GM21390 (cell line): ENCODE data around the gene OOSP3.
"Not testable (repeated sequence)": the region's sequence is repeated elsewhere in the genome, so short reads cannot be mapped to it uniquely, and the experiment has no call there.

Experiments
- ATAC-seq: cut with Tn5 transposase; IDR thresholded peaks from one replicate; pipeline ENCODE4 v1.9.1; 2021; ENCODE audit not compliant: unreplicated experiment

OOSP3 gene

GRCh38 chr11:59878575-59878974 lies at the start of gene OOSP3:
TSS of gene OOSP3 (plus strand) at chr11:59878782. CDS start at chr11:59878809, 27 bp downstream.
- no peak for ATAC-seq

- ATAC-seq, result no peak
Observed at GRCh38 chr11:59829358-59829757, 49.2 kb upstream of the OOSP3 start.

- no peak for ATAC-seq
Observed at GRCh38 chr11:59833602-59834001, 45.0 kb upstream of the OOSP3 start.

- no peak for ATAC-seq
Observed at GRCh38 chr11:59839615-59840014, 39.0 kb upstream of the OOSP3 start.

- peak; percentile 53 for ATAC-seq
Observed at GRCh38 chr11:59841514-59841913, 37.1 kb upstream of the OOSP3 start.

- ATAC-seq, result no peak
Observed at GRCh38 chr11:59842316-59842715, 36.3 kb upstream of the OOSP3 start.

- ATAC-seq, result no peak
Observed at GRCh38 chr11:59845399-59845798, 33.2 kb upstream of the OOSP3 start, which contains the start of gene CBLIF. TSS of gene CBLIF (minus strand) at chr11:59845499. CDS start at chr11:59845453, 46 bp downstream.

- ATAC-seq, result no peak
Observed at GRCh38 chr11:59846556-59846955, 32.0 kb upstream of the OOSP3 start.

GRCh38 chr11:59847626-59848025 lies 31.0 kb upstream of the OOSP3 start:
- no peak for ATAC-seq

GRCh38 chr11:59848439-59848838 lies 30.1 kb upstream of the OOSP3 start:
- ATAC-seq, result not testable (repeated sequence)

- ATAC-seq, result no peak
Observed at GRCh38 chr11:59849129-59849528, 29.5 kb upstream of the OOSP3 start.

- ATAC-seq, result not testable (repeated sequence)
Observed at GRCh38 chr11:59849551-59849950, 29.0 kb upstream of the OOSP3 start.

GRCh38 chr11:59851416-59851815 lies 27.2 kb upstream of the OOSP3 start:
- not testable (repeated sequence) for ATAC-seq

GRCh38 chr11:59854871-59855270 lies 23.7 kb upstream of the OOSP3 start:
- ATAC-seq, result no peak

- no peak for ATAC-seq
Observed at GRCh38 chr11:59857439-59858434, 20.8 kb upstream of the OOSP3 start.

- no peak for ATAC-seq
Observed at GRCh38 chr11:59859673-59860072, 18.9 kb upstream of the OOSP3 start.

GRCh38 chr11:59862252-59862651 lies 16.3 kb upstream of the OOSP3 start:
- ATAC-seq, result no peak

- ATAC-seq, result no peak
Observed at GRCh38 chr11:59865031-59865430, 13.6 kb upstream of the OOSP3 start.

- ATAC-seq, result no peak
Observed at GRCh38 chr11:59866397-59866796, 12.2 kb upstream of the OOSP3 start, which contains the start of gene TCN1. TSS of gene TCN1 (minus strand) at chr11:59866487. CDS start at chr11:59866470, 17 bp downstream.

GRCh38 chr11:59866836-59867235 lies 11.7 kb upstream of the OOSP3 start:
- no peak for ATAC-seq

GRCh38 chr11:59867946-59868345 lies 10.6 kb upstream of the OOSP3 start:
- no peak for ATAC-seq

- ATAC-seq, result no peak
Observed at GRCh38 chr11:59872076-59872475, 6.5 kb upstream of the OOSP3 start.
